Lung microvascular endothelial cell (primary cell): ENCODE data around the gene BCL11B. TPM values are rescaled to one million over a fixed set of nuclear protein-coding genes. Genes with fewer than 3 reads are reported as not detected.

Experiments used
- DNase-seq, 2 donors: peaks; one replicate each; pipeline versions ENCODE4 v3.0.0 to v3.0.0-alpha.2; 2010; ENCODE audit warnings: low read depth in 2 of 2
- total RNA-seq: library from RNA; depleted of rRNA; stranded (reverse); fragments of >200 nt; gene quantifications from 2 replicates; pipeline ENCODE4 v1.2.1, GENCODE V29; 2014

BCL11B gene
- total RNA-seq, 1 donor from 2014 or later, result under 0.01 TPM

DNA sequence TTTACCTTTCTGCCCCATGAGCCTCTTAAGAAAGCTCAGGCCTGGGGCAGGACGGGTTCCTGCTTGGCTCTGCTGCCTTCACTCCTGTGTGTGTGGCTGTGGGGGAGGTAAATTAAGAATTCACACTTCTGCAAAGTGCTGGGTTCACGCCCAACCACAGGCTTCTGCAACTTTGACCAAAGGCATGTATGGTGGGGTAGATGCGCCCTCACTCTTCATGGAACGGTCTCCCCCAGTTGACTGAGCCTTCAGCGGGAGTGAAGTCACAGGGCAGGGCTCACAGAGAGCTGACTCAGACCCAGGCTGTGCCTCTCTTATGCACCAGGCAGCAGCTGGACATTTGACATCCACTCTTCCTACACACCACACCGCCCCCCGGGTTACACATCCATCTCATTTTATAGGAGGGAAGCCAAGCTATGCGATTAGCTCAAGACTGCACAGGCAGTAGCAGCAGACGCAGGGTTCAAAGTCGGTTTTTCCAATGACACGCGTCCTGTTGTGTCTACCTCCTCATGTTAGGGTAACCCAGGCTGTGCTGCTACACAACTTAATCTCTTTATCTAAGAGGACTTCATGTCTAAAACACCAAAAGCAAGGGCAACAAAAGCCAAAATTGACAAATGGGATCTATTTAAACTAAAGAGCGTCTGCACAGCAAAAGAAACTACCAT lies 15.4 kb upstream of the BCL11B start:
- DNase-seq, result no peak

DNA sequence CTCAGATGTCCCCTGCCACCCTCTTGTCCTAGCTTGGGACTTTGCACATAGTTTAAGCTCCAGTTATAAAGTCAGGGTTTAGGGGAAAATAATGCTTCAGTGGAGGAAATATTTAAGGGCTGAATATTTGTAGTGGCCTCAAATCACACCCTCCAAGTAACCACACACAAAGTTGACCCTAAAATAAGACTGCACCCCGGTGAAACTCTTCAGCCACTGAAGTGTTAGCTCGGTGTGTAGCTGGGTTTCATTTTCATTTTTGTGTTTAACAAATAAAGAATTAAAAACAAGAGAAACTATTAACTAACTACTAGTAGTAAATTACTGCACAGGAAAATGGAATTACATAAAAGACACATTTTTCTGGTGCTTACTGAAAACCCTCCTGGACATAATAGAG lies 14.8 kb upstream of the BCL11B start:
- DNase-seq, result no peak

DNA sequence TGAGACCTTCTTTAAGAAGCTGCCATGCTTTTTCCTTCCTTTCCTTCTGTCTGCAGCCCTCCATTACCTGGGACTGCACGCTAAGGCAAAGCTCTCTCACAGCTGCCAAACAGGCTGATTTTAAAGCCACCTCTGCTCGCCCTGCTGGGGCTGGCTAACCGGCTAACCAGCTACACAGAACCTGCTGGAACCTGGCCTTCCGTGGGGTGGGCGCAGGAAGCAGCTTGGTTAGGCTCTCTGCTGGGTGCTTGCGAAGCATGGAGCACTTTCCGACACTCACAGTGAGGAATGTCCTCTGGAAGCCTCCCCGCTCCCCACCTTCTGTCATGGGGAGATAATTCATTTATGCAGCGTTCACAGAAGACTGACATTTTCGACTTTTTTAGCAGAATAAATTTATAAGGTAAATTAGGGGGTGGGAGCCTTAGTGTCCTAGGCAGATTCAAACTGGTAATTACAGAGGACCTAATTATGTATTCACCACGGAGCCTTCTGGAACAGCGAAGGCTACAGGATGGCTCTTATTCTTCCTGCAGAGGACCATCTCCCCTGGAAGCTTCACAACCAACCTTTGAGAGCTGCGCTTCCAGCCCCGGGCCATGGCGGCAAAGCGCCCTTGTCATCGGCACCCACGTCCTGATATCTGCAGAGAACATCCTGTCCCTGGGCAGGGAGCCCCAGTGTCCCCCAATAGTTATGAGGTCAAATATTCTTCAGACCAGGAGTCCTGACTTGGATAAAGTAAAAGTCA lies 12.4 kb upstream of the BCL11B start:
- no peak for DNase-seq

DNA sequence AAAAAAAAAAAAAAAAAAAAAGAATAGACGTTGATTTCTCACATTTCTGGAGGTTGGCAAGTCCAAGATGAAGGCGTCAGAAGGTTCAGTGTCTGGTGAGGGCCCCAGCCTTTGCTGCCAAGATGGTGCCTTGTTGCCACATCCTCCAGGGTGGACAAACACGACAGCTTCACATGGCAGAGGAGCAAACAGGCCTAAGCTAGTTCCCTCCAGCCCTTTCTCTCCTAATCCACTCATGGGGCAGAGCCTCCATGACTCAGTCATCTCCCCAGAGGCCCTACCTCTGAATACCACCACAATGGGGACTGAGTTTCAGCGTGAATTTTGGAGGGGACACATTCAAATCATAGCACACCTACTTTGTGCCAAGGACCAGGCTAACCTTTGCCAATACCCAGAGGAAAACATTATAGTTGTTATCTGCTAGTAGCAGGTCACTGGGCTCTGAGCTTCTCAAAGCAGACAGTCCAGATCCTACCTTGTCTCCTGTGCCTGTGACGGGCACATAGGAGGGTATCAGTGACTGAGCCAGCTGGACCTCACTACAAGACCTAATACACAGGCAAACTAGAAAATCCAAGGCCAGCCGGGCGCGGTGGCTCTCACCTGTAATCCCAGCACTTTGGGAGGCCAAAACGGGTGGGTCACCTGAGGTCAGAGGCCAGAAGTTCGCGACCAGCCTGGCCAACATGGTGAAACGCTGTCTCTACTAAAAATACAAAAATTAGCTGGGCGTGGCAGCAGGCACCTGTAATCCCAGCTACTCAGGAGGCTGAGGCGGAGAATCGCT lies 10.5 kb upstream of the BCL11B start:
- DNase-seq, result no peak

DNA sequence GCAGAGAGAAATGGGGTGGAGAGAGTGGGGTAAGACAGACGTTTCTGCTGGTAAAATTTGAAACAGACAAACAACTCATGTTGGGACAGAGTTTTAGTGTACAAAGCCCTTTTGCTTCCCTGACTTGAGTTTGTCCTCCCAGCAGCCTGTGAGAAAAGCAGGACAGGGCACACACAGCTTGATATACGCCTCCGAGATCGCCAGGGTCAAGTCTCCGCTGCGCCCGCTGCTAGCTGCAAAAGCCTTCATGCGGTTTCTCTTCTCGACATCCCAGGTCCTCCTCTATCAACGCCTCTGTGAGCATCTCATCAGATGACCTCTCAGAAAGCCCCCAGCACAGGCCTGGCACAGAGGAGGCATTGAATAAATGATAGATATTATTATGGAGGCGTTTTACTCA lies 9.4 kb upstream of the BCL11B start:
- no peak for DNase-seq

DNA sequence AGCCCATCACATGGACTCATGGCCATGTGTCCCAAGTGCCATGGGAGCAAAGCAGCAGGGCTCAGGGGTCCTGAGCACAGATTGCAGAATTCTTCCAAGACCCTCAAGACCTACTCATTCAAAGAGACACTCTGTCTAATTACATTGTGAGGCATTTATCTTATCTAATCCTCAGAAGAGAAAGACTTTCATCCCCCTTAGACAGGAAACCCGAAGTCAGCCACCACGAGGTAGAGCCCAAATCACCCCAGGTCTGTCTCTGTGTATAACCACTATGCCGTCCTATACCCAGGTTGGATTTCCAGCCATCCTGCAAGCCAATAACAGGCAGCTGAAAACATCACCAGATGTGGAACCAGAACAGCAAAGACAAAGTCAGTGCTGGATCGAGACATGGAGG lies 8.9 kb upstream of the BCL11B start:
- DNase-seq, result no peak

DNA sequence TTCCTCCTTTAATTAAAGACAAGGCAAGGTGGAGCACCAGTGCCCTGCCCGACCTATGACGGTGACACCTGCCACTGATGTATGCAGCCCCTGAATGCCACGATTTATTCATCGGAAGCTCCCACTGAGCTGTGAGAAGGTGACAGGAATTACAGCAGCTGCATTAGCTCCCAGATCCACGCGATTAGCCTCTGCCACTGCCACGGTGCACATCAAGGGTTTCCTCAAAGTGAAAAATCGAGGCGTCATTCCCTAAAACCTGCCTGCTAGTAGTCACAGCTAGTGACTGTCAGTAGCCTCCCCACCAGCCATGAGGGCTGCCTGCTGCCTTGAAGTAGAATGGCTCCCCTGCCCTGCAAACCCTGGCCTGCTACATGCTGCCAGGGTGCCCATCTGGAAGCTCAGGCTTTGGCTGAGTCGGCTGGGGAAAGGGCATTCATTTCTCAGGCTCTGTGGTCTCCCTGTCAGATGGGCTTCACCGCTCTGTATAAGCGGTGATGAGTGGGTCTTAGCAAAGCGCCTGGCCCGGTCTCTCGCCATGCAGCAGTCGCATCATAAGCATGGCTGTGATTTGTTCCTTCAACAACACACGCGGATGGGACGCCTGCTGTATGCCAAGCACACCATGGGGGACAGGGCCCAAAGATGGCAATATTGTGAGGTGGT lies 8.2 kb upstream of the BCL11B start:
- no peak for DNase-seq

DNA sequence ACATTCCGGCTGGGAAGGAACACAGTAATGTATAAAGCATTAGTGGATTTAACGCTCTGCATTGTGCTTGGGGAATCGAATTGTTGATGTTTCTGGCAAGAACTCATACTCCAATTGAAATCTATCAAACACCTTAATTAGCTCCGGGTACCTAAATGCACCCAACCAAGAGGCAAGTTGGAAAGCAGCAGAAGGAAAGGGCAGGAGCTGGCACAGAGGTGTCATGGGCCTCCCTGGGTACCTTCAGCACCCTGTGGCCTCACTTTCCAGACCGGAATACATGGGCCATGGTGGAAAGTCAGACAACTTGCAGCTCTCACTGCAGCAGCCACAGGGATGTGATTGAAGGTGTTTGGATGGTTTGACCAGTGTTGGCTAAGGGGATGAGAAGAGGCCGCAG lies 6.8 kb upstream of the BCL11B start:
- DNase-seq, result no peak

DNA sequence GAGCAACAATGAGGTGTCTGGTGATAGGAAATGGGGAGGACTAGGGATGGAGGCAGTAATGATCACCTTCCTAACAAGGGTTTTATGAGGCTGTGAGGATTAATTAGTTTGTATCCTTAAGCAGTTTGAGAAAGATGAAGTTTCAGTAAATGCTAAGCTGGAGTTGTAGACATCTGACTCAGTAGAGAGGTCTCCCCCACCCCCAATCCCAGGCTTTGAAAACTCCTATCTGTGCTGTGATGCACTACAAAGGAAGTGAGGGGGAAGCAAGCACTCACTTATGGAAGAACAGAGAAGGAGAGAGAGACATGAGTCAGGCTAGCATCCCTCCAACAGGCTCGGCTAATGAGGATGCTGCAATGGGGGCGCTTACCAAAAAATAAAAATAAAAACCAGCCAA lies 5.5 kb upstream of the BCL11B start:
- DNase-seq, result no peak

DNA sequence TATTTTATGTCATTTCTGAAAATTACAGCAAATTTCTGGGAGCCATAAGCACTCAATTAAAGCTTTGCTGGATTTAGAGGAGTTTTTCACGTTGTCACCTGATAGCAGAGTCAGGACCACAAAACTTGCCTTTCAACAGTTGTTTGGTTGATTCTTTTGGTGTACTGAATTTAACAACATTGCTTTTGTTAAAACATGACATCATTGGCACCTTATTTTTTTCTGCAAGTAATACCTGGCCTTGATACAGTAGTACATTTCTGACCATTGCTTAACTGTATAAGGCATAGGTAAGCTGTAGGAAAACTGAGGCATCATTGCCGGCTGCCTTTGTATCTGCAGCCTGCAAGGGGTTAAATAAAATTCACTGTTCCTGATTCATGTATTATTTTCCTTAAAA lies 4.5 kb upstream of the BCL11B start:
- no peak for DNase-seq

DNA sequence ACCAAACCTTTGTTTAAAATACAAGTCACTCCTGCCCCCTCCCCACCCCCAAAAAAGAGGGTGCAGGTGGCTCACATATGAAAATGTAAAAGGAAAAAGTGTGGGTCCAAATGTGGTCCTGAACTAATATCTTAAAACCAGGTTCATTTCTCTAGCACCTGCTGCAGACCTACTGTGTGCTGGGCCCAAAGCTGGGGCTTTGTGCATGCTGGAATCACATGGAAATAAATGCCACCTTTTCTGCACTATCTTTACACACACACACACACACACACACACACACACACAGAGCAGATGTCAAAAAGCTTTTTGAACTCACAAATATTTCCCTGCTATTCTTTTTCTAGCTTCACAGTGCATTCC lies 3.2 kb upstream of the BCL11B start:
- no peak for DNase-seq

DNA sequence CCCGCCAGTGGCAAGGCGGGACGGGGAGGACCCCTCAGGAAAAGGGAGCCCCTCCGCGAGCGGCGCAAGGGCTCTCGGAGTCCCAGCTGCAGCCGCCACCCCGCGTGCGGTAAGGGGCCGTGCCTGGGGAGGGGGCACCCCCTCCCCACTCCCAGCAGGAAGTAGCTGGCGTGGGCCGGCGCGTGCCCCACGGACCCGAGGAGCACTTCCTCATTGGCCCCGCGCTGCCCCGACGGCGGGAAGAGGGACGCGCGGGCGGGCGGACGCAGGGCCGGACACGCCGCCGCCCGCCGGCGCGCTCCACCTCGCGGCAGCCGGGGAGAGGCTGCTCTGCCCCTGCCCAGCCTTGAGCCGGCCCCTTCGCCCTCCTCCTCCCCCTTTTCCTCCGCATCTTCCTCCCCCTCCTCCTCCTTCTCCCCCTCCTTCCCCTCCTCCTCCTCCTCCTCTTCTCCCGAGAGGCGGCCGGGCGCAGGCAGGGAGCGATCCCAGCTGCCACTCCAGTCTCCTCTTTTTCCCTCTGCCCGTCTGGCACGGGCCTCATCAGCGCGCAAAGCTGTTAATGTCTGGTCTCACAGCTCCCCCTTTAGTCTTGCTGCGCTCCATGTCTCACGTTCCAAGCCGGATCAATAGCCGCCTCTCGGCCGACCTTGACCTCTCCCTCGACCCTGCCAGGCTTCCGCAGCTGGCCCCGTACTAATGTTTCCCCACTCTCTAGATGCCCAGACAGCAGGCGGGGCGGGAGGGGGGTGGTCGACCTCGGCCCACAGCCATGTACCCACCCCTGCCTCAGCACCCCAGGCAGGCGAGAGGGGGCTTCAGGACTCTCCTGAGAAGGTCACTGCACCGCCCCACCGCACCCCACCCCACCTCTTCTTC lies 2.6 kb upstream of the BCL11B start:
- DNase-seq, result peak; percentile 64 to 68

DNA sequence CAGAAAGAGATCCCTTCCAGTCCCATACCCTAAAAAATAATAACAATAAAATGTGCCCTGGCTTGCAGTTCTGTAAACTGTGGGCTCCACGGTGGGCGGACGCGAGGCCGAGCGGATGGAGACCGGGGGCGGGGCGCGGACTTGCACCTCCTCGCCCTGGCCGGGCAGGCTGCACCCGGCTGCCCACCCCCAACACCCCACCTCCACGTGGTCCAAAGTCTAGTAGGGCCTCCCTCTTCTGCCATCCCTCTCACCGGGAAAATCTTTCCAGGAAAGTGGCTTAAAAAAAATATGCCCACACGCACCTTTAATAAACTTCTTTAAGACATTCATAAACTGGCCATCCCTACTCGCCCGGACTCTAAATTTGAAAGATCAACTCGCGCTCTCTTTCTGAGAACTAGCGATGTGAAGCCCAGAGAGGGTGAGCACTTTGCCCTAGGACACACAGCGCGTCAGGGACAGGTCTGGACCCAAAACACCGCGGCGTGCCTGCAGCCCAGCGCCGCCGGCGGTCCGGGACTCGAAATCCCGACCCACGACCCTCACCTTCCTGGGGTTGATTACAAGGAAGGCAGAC lies 1.9 kb upstream of the BCL11B start:
- DNase-seq, result no peak

DNA sequence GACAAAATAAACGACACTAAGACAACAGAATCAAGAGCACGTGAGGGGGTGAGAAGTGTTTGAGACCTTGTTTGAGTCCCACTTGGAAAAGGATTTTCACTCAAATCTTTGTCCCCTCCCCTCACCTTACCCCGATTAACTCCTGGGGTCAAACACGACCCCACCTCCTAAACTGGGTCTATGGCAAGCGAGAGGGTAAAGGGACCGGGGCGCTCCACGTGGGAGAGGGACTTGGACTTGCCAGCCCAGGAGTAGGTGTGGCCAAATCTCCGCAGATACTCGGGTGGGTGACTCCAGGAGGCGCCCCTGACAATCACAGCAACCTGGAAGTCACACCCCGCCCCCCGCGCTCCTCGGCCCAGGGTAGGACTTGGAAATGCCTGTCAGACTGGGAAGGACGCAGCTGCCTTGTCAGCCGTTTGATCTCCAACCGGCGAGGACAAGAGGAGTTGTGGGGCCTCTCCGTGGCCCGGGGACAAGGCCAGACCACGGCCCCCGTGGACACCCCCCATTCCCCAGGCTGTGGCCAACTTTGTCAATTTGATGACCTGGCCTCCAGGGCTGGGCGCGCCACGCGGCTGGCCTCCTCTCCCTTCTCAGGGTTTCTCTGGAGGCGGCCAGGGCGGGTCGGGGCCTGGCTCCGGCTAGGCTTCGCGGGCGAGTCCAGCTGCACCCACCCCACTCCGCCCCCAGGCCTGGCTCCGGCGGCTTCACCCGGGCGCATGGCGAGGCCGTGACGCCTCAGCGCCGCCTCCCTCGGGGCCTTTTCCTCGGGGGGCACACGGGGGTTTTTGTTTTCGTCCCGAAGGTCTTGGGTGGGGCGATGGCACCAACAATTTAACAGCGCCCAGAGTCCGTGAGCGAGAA lies 1.1 kb upstream of the BCL11B start:
- DNase-seq, result no peak

DNA sequence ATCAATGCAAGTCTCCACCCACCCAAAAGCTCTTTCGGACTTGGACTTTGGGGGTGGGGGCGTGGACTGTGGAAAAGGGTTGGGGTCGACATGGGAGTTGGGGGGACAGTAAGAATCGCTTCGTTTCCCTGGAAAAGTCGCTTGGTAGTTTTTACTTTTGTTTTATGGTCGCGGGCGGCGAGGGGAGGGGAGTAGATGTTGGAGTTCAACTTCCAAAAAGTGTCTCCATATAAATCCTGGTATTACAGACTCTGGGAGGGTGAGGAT lies 568 bp upstream of the BCL11B start:
- no peak for DNase-seq

DNA sequence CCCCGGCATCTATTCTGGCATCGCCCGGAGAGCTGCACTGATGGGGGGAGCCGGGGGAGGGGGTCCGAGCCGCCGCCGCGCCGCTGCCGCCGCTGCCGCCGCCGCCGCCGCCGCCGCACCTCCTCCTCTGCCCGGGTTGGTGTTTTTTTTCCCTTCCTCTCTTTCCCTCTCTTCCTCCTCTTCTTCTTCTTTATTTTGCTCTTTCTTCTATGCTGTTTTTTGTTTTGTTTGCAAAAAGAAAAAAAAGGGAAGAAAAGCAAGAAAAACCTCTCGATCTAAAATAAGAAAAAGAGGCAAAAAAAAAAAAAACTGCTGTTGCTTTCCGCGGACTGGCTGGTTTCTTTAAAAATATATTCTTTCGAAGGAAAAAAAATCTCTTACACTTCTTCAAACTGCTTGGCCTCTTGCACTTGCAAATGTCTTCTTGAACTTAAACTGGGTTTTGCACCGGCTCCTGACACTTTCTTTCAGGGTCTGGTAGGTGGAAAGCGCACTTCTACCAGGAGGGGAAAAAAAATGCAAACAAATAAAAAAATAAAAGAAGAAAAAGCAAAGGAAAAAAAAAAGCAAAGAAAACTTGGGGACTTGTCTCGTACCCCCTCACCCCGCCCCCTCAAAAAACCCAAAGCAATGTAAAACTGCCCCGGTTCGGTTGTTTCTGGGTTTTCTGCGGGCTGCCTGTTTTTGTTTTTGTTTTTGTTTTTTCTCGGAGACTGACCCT lies 616 bp downstream of the BCL11B start:
- DNase-seq, result no peak

DNA sequence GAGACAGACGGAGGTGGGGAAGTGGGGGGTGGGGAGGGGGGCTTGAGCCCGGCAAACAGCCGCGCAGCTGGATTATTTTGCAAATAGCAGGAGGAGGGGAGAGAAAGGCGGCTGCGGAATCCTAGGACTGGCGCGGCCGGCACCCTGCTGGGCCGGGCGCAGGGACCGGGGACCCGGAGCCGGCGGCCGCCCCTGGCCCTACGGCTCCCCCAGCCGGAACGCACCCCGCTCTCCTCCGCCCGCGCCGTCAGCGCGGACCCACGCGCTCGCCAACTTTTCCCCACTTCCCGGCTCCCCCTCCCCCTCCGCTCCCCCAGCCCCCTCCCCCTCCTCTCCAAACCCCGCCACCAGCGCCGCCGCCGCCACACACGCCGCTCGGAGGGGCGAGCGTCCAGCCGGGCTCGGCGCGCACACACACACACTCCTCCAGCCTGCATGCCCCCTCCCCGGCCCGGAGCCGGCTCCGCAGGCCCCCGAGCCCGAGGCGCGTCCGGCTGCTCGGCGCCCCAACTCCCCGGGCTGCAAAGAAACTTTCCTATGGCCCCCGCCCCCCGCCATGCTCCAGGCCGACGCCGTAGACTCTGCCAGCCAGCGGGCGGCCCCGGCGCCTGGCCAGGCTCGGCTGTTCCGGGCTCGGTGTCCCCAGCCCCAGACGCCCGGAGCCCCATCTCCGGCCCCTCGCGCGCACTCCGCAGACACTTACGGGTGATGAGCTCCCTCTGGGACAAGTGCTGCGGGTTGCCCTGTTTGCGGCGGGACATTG lies 1.4 kb downstream of the BCL11B start:
- no peak for DNase-seq

DNA sequence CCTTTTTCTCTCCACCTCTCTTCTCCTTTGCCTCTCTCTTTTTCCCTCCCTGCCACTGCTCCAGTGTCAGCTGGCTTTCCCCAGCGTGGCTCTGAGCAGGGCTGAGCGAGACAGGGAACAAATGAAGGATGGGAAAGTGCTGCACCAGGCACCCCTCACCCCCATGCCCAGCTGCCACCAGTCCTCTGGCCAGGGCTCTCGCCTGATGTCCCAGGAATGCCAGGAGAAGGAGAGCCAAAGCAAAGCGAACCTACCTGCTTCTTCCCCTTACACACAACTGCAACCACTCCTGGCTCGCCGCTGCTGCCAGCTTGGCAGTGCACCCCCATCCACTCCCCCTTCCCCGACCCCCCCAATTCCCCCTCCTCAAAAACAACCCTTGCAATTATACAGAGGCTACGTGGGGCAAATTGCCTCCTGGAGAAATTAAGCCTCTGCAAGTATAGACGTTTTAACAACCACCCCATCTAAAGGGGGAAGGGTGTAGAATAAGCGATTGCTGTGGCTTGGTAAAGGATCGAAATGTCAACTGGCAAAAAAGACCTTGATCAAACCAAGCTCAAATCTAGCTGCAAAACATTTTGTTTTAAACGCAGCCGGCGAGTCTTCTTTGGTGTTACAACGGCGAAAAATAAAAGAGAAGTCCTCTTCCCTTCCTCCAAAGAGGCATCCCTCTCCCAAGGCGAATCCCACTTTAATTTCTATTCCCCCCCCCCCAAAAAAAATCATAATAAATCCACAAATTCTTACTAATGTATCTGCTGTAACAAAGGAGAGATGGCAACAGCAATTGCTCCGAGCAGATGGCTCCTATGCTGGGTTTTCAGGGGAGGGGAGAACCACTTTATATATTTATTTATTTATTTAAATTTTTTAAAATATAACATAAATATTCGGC lies 2.9 kb downstream of the BCL11B start:
- DNase-seq, result no peak
